Astrocyte of the hippocampus (primary cell): ENCODE data around the gene MCAT.

Experiments used
- DNase-seq: peaks from one replicate; pipeline ENCODE4 v3.0.0; 2011; ENCODE audit warnings: low read depth, low spot score

The MCAT gene, protein sequence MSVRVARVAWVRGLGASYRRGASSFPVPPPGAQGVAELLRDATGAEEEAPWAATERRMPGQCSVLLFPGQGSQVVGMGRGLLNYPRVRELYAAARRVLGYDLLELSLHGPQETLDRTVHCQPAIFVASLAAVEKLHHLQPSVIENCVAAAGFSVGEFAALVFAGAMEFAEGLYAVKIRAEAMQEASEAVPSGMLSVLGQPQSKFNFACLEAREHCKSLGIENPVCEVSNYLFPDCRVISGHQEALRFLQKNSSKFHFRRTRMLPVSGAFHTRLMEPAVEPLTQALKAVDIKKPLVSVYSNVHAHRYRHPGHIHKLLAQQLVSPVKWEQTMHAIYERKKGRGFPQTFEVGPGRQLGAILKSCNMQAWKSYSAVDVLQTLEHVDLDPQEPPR

DNA sequence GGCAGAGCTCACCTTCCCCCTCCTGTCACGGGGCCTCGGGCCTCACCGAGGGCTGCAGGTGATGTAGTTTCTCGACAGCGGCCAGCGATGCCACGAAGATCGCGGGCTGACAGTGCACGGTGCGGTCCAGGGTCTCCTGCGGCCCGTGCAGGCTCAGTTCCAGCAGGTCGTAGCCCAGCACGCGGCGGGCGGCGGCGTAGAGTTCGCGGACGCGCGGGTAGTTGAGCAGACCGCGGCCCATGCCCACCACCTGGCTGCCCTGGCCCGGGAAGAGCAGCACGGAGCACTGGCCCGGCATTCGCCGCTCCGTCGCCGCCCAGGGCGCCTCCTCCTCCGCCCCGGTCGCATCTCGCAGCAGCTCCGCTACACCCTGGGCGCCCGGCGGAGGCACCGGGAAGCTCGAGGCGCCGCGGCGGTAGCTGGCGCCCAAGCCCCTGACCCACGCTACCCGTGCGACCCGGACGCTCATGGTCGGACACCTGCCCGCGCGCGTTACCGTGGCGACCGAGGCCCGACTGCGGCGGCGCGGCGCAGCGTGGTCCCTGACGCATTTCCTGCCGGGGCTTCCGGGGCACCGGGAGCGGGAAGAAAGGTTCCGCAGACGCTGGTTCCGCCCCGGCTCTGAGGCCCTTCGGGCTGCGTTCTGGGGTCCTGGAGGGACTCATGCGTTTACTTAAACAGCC lies at the start of gene MCAT:
TSS of gene MCAT (minus strand) at position 519 of the 683 bp plus-strand sequence. CDS start at position 469, 50 bp downstream.
- peak; percentile 91 for DNase-seq

DNA sequence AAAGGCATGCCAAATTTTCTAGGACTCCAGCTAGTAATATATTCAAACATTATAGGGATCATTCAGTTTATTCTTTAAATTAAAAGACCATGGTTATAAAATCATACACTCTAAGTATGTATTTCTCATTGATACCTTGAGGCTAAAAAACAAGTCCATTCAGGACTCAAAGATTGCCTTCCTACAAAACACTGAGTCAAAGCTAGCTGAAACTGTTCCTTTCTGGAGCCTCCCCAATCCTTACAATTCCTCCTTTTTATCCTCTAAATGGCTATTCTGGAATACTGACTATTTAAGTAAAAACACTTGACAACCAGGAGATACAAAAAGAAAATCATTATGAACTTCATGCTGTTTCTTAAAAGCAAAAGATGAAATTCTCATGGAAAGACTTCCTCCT lies 48.6 kb upstream of the MCAT start:
- no peak for DNase-seq

DNA sequence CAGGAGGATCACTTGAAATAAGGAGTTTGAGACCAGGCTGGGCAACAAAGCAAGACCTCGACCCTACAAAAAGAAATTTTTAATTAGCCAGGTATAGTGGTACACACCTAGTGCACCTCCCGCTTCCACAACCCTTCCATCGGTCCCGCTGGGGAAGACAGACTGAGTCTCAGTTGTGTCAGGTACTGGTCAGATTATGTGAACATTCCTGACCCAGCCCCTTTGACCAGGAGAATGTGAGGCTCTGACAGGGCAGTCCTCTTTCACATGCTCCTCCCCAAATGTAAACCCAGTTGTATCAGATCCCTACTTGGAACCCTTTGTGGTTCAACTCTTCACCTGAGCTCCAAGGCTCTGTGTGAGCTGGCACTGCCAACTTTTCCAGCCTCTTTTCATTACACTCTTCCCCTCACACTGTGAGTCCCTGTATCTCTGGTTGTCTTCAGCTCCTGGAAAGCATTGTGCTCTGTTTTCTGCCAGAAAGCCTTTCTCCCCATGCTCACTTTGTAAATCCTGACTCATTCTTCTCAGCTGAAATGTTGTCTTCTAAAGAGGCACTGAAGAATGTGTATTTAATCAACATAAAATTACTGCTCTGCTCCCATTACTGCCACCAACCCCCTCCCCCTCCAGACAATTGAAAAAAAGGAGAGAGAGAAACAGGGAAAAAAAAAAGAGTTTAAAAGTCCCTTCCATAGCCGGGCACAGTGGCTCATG lies 45.8 kb upstream of the MCAT start:
- DNase-seq, result no peak

DNA sequence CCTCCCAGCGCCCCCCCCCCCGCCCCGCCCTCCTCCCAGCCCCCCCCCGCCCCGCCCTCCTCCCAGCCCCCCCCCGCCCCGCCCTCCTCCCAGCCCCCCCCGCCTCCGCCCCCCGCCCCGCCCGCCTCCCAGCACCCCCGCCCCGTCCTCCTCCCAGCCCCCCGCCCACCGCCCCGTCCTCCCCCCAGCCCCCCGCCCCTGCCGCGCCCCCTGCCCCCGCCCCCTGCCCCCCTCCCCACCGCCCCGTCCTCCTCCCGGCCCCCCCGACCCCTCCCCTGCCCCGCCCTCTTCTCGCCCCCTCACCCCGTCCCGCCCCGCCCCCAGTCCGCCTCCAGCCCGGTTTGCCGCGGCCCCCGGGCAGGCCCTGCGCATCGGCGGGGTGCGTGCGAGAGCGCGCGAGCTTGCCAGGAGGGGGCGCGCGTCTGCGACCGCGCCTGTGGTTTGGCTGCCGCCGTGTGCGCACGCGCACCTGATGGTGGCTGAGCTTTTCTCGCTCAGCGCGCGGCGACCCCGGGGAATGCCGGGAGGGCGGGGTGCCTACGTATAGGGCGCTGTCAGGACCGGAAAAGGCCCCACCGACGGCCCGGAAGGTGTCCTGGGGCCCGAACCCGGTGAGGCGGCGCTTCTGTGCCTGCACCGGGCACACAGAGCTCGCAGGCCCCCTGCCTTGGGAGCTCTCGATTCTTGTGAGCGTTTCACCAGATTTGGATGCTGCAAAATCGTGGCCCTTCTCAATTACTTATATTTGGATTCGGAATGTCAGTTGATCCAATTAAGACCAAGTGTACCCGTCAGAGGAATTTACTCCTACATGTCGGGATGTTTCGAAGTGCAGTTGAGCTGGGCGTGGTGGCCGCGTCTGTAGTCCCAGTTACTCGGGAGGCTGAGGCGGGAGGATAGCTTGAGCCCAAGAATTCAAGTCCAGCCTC lies 44.2 kb upstream of the MCAT start:
- peak; percentile 99 for DNase-seq

DNA sequence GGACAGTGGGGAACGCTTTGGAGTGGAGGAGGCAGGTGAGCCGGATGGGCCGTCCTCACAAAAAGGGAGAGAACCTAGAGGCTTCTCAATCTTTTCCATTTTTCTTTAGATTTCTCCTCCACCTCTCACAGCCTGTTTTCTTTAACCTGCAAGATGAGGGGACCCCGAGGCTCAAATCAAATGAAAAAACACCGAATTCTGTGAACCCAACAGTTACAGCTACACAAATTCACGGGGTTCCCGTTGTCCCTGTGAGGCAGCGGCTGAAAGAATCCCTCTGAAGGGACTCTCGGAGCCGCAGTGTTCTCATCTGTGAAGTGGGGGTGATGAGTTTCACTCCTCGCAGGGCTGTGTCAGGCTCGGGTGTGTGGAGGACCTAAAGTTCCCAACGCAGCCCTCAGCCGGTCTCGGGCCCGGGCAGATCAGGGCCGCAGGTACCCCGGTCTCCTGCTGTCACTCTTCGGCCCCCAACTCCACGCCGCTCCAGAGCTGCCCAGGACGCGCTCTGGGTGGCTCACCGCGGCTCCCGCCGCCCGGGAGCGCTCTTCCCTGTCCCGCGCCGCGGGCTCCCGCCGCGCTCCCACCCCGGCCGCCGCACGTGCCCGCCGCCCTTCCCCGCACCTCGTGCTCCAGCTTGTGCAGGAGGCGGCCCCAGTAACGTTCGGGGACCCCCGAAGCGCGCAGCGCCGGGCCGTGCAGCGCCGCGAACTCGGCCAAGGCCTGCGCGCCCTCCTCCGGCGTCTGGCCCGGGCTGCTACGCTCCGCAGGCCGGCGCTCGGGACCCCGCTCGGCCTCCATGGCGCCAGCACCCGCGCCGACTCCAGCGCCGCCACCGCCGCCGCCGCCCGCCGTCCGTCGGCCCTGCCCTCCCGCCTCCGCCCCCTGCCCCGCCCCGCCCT lies 43.3 kb upstream of the MCAT start, which contains the start of gene TTLL12:
TSS of gene TTLL12 (minus strand) at position 863 of the 899 bp plus-strand sequence. CDS start at position 798, 65 bp downstream.
- DNase-seq, result peak; percentile 85

DNA sequence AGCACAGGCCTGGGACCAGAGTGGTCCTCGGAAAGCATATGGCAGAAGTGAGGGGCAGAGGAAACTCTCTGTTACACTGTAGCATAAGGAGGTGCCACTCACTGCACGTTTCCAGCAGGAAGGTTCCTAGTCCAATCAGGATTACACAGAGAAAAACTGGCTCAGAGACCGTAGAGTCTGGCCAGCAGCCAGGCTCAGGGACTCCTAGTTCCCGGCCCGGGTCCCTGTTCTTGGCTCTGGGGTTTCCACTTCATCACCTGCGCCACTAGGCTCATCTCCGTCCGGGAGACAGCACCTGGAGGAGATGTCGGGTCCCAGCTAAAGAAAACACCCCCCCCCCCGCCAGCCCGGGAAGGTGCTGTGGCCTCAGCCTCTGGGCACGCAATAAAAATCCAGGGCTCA lies 42.7 kb upstream of the MCAT start:
- DNase-seq, result peak; percentile 63

DNA sequence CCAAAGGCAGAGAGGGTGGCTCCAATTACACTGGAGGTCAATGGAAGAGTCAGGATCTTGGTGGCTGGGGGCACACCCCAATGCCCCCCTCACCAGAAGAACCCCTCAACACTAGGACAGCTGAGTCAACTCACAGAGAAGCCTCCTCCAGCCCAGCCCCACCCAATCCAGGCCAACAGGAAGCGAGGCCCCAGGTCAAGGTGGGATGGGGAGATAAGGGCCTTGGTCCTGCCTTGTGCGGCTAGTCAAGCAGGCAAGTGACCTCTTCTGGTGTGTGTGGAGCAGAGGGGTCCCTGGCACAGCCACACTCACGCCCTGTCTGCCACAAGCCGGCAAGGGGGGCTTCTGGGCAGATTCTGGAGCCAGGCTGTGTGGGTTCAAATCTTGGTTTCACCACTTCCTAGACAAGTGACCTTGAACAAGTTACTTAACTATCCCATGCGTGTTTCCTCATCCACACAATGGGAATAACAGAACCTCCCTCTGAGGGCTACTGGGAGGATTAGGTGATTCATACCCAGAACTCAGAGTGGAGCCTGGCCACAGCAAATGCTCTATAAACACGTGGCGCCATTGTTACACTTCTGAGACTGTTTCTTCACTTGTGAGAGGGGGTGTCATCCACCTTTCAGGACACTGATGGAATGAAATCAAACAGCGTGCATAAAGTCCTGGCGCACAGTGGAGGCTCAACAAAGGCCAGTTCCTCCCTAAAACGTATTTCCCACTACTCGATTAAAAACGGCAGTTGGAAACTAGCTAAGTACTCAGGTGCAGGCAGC lies 40.5 kb upstream of the MCAT start:
- peak; percentile 59 for DNase-seq

DNA sequence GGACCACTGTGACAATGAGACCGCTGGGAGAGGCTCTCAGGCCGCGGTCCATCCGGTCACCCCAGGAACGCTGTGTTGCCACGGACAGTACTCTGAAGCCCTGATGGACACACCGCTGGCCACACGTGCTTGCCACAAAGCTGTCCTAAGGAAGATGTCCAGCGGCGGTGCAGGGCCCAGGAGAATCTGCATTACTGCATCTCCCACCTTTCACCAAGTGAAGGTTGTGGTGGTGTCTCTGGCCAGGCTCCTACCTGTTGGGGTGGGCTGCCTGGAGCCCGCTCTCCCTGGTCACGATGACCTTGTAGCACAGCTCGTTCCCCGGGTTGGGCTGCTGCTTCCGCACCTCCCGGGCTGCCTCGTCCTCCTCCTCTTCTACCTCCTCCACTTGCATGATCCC lies 39.5 kb upstream of the MCAT start:
- no peak for DNase-seq

DNA sequence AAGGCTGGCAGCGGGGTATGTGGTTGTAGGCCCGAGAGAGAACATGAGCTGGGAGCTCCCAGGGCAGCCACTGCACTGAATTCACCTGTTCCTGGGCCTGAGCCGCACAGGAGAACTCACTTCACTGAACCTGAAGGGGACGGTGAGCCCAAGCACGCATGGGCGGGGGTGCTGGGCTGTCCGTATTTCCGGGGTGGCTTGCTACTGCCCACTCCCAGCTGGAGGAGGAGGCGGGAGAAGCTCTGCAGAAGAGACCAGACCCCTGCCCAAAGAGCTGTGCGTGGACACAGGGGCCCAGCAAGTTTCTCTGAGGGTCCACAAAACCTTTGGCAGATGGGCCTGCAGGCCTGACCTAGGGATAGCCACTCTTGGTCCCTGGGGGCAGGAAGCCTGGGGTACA lies 38.9 kb upstream of the MCAT start:
- no peak for DNase-seq

DNA sequence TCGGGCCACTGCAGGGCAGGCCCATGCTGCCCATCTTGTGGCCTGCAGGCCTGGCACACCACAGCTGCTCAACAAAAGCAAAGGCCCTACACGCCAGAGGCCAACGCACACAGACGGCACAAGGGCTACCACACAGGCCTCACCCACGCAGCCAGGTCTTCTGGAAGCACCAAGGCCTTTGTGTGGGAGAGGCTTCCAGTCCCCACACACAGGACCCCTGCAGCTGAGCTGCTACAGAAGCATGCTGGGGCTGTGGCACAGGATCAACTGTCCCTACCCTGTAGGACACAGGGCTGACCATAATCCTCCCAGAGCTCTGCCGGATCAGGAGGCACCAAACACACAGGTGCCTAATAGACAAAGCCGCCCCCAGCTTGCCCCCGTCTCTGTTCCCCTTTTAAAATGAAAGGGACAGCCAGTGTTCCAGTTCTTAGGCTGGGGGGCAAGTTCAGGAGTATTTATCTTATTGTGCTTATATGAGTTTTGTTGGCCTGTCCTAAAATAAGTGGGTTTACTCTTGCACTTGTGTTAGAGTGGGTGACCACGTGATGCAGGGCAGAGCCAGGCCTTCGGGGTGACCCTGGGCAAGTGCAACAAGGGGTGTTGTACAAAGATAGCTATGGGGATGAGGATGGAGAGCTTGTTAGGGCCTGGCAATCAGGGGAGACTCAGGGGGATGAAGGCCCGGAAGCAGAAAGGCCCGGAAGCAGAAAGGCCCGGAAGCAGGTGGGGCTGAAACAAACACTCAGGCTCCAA lies 38.3 kb upstream of the MCAT start:
- no peak for DNase-seq

DNA sequence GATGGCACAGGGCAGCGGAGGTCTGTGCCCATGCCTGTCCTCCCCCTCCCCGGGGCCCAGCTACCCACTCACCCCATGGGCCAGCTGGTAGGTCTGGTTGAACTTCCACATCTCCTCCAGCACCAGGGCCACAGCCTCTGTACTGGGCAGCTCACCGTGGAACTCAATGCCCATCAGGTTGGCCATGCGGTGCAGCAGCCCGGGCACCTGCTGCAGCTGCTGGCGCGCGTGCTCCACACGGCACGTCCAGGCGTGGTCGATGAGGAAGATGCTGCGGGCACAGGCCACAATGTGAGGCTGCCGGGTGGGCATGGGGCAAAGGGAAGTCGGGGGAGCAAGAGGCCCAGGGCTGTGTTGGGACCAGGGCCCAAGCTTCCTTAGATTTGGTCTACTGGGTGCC lies 37.5 kb upstream of the MCAT start:
- DNase-seq, result no peak

DNA sequence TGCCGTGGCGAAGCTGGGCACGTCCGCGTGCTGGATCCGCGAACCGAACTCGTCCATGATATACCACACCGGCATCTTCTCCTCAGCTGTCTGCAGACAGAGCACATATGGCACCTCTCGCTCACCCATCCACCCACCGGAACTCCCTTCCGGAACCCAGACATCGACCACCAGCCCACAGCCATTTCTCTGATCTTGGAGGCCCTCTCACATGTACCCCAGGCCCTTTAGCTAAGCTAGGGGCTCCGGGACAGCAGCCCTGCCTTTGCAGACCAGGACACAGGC lies 36.7 kb upstream of the MCAT start:
- DNase-seq, result no peak

DNA sequence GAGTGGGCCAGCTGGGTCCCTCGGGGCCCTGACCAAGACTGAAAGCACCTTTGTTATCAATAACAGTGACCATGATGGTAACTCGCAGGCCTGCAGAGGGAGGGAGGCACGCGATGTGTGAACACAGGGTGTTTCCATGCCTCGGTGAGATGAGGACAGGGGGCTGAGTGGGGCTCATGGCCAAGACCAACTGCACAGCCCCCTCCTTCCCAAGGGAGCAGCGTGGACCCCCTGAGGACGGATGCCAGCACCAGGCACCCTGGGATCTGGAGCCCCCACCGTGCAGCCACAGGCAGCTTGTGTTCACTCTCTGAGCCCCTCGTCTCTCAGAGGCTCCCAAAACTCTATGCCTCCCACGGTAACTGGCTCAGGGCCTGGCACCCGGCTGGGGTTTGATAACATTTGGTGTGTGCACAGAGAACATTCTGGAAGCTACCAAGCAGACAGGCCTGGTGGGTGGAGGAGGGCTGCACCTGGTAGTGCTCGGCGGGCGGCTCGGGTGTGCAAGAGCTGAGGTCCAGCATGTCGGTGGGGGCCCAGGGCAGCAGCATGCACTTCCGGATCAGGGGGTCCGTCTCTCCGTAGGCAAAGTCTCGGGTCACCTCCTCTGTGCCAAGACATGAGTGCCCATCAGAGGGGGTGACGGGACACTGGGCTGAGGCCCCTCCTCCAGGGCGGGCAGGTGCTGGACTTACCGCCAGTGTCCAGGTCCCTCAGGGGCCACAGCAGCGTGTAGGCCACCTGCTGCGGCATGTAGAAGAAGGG lies 36.1 kb upstream of the MCAT start:
- DNase-seq, result no peak

DNA sequence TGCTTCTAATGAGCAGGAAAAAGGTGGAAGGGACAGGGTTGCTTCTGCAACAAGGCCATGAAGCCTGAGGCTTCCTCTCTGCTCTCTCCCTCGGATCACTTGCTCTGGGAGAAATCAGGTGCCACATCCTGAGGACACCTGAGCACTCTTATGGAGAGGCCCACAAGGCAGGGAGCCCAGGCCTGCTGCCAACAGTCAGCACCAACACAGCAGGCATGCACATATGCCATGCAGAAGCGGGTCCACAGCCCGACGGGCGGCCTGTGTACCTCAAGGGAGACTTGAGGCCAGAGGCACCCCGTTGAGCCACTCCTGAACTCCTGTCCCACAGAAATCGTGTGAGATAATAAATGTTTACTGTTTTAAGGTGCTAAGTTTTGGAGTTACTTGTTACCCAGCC lies 34.3 kb upstream of the MCAT start:
- no peak for DNase-seq

DNA sequence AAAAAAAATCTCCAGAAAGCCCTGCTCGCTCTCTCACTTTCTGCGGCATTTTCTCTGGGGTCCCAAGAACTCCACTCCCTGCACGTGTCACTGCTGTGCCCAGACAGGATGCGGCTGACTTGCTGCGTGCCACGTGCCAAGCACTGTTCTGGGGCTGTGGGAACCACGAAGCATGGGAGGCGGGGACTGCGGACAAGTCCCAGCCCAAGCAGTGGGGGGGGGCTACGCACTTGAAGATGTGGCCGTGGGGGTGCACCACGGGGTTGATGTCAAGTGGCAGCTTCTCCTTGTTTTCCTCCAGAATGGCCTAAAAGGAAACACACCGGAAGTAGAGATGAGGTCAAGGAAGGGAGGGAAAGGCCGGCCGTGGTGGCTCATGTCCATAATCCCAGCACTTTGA lies 32.9 kb upstream of the MCAT start:
- no peak for DNase-seq

DNA sequence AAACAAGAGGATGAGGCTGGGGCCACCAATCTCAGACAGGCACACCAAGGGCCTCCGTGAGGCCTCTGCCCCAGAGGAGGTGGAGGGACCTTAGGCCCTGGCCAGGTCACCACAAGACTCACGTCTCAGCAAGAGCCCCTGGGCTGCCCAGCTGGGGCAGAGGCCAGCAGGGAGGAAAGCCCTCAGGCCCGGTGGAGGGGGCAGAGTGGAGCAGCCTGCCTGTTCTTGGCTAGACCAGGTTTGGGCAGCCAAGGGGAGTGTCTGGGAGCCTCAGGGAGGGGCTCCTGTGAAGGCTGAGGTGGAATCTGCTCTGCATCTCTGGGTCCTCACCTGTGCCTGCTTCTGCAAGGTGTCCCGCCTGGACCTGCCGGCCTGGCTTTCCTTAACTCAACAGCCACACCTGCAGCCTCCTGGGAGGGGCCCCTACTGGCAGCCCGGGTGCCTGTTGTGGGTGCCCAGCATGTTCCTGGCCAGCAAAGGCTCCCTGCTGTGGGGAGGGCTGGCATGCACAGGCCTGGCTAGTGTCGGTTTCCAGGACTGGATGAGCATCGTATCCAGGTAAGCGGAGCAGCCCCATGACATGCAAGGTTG lies 31.8 kb upstream of the MCAT start:
- DNase-seq, result no peak

DNA sequence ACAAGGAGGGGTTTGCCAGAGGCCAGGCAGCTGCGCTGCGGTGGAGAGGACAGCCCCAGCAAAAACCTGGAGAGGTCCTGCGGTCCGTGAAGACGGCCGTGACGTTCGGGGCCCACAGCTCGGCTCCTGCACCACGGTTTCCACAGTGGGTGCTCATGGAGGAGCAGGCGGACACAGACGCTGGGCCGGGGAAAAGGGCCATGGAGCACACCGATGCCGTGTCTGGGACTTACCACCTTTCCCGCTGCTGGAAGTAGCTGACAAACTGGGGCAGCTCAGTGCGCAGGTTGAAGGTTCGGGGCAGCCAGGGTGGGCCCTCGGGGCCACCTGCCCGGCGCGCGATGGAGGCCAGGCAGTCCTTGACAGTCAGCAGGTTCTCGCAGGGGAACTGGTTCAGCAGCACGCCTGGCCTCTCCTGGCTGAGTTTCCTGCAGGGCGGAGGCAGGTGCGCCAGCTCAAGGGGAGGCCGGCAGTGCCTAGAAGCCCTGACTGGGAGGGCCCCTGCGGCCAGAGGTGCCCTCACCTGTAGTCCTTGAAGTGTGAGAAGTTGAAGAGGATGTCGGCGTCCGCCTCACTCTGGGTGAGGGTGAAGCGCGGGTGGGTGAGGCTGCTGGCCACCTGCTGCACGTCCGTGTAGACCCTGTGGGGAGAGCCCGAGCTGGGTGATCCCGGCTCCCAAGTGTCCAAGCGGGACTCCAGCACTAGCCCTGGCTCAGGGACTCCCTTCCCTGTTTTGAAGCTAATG lies 30.9 kb upstream of the MCAT start:
- DNase-seq, result no peak
